ENCODE data around the gene PTX3. TPM values are rescaled to one million over a fixed set of nuclear protein-coding genes. Genes with fewer than 3 reads are reported as not detected.

Gene PTX3
- total RNA-seq, 3 donors from 2014 or later, result 10.1 to 94.1 (median 36.9) TPM

GRCh38 chr3:157429708-157430107 lies 6.9 kb upstream of the PTX3 start:
- H3K36me3 ChIP-seq, result no peaks in the 10 kb centered on the region
- H3K27me3 ChIP-seq, result no peaks in the 10 kb centered on the region
- TF ChIP-seq POLR2AphosphoS5 (IDR thresholded peaks at IDR 0.05), result no peak
- TF ChIP-seq POLR2A (IDR thresholded peaks at IDR 0.05), result no peak
- TF ChIP-seq, protein P1, sequence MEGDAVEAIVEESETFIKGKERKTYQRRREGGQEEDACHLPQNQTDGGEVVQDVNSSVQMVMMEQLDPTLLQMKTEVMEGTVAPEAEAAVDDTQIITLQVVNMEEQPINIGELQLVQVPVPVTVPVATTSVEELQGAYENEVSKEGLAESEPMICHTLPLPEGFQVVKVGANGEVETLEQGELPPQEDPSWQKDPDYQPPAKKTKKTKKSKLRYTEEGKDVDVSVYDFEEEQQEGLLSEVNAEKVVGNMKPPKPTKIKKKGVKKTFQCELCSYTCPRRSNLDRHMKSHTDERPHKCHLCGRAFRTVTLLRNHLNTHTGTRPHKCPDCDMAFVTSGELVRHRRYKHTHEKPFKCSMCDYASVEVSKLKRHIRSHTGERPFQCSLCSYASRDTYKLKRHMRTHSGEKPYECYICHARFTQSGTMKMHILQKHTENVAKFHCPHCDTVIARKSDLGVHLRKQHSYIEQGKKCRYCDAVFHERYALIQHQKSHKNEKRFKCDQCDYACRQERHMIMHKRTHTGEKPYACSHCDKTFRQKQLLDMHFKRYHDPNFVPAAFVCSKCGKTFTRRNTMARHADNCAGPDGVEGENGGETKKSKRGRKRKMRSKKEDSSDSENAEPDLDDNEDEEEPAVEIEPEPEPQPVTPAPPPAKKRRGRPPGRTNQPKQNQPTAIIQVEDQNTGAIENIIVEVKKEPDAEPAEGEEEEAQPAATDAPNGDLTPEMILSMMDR (IDR thresholded peaks at IDR 0.05), result no peak
- H3K4me3 ChIP-seq, result no peak overlapping the region
- intact Hi-C loops (cut with DNase I; ENCODE audit: low total_unique reads), result loop anchor here (5.0 kb wide), 1 partner anchor 1732 kb away; no protein-coding TSS in a partner anchor
- H3K4me1 ChIP-seq, result no peaks in the 10 kb centered on the region
- DNase-seq (ENCODE audit: low spot score in 2 of 2), result no peak
- H3K27ac ChIP-seq, result no peak overlapping the region
- no peaks in the 10 kb centered on the region for H3K9me3 ChIP-seq

- H3K27ac ChIP-seq, result no peak overlapping the region
- intact Hi-C loops (cut with DNase I; ENCODE audit: low total_unique reads), result no loop called here
- no peaks in the 10 kb centered on the region for H3K9me3 ChIP-seq
- no peak for DNase-seq (ENCODE audit: low spot score in 2 of 2)
- no peaks in the 10 kb centered on the region for H3K27me3 ChIP-seq
- no peaks in the 10 kb centered on the region for H3K36me3 ChIP-seq
- TF ChIP-seq POLR2A (IDR thresholded peaks at IDR 0.05), result no peak
- TF ChIP-seq POLR2AphosphoS5 (IDR thresholded peaks at IDR 0.05), result no peak
- TF ChIP-seq, protein P1 (IDR thresholded peaks at IDR 0.05), result no peak
- peaks cover 0 to 6% of the 10 kb centered on the region in 2 donors for H3K4me1 ChIP-seq
- H3K4me3 ChIP-seq, result peak overlapping the region; percentile 57 to 82 (median 61)
These were observed 1.6 kb downstream of the PTX3 start for GRCh38 chr3:157438194-157438730.

DNA sequence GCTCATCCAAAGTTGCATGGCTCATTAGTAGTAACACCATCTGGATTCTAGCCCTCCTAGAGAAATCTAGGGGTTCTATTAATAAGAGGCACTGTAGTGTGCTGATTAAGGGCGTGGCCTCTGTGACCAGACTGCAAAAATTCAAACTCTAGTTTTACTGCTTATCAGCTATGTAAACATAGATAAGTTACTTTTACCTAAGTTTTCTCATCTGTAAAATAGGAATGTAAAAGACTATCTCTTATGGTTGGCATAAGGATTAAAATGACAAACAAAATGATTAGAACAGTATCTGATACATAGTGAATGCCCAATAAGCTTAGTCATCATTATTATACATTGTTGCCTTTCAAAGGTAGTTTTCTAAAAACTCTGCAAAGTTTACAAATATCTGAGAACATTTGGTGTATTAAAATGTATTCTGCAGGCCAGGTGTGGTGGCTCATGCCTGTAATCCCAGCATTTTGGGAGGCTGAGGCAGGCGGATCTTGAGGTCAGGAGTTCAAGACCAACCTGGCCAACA lies 4.5 kb downstream of the PTX3 start:
- H3K27ac ChIP-seq, result no peak overlapping the region
- no peaks in the 10 kb centered on the region for H3K27me3 ChIP-seq
- H3K4me3 ChIP-seq, result no peak overlapping the region
- no peak for TF ChIP-seq POLR2AphosphoS5 (IDR thresholded peaks at IDR 0.05)
- TF ChIP-seq, protein P1 (IDR thresholded peaks at IDR 0.05), result no peak
- no peak for TF ChIP-seq POLR2A (IDR thresholded peaks at IDR 0.05)
- no peaks in the 10 kb centered on the region for H3K9me3 ChIP-seq
- no peaks in the 10 kb centered on the region for H3K36me3 ChIP-seq
- DNase-seq (ENCODE audit: low spot score in 2 of 2), result no peak
- H3K4me1 ChIP-seq, result peaks cover 0 to 6% of the 10 kb centered on the region in 2 donors
- intact Hi-C loops (cut with DNase I; ENCODE audit: low total_unique reads), result no loop called here

DNA sequence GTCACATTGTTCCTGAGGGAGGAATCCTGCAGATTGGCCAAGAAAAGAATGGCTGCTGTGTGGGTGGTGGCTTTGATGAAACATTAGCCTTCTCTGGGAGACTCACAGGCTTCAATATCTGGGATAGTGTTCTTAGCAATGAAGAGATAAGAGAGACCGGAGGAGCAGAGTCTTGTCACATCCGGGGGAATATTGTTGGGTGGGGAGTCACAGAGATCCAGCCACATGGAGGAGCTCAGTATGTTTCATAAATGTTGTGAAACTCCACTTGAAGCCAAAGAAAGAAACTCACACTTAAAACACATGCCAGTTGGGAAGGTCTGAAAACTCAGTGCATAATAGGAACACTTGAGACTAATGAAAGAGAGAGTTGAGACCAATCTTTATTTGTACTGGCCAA lies 6.1 kb downstream of the PTX3 start:
- Histone ChIP-seq H3K36me3 (no peaks in the 10 kb centered on the region), H3K4me1 (peaks cover 0 to 6% of the 10 kb centered on the region in 2 donors), H3K9me3 (no peaks in the 10 kb centered on the region), H3K4me3 (no peak overlapping the region), H3K27me3 (no peaks in the 10 kb centered on the region), H3K27ac (peak overlapping the region in 1 of 2 donors; percentile 28)
- intact Hi-C loops (cut with DNase I; ENCODE audit: low total_unique reads), result no loop called here
- DNase-seq (ENCODE audit: low spot score in 2 of 2), result no peak
- no peak for TF ChIP-seq POLR2AphosphoS5 (IDR thresholded peaks at IDR 0.05)
- no peak for TF ChIP-seq POLR2A (IDR thresholded peaks at IDR 0.05)
- TF ChIP-seq, protein P1 (IDR thresholded peaks at IDR 0.05), result no peak

GRCh38 chr3:157443905-157444796 lies 7.5 kb downstream of the PTX3 start:
- intact Hi-C loops (cut with DNase I; ENCODE audit: low total_unique reads), result no loop called here
- no peaks in the 10 kb centered on the region for H3K36me3 ChIP-seq
- no peak overlapping the region for H3K27ac ChIP-seq
- TF ChIP-seq POLR2AphosphoS5 (IDR thresholded peaks at IDR 0.05) (no peak), POLR2A (IDR thresholded peaks at IDR 0.05) (no peak)
- TF ChIP-seq, protein P1 (IDR thresholded peaks at IDR 0.05), result no peak
- no peak for DNase-seq (ENCODE audit: low spot score in 2 of 2)
- no peaks in the 10 kb centered on the region for H3K4me1 ChIP-seq
- no peak overlapping the region for H3K4me3 ChIP-seq
- H3K27me3 ChIP-seq, result no peaks in the 10 kb centered on the region
- no peaks in the 10 kb centered on the region for H3K9me3 ChIP-seq

Data from breast epithelium (tissue), 4 donors.